BE2C (cell line): ENCODE data around the gene ABCA7.
A peak's percentile ranks its signal among the peaks of the same experiment; 100 is the strongest.

Experiments used
- DNase-seq: peaks from one replicate; pipeline ENCODE4 v3.0.0-alpha.2; 2020
- H3K27me3 ChIP-seq: fragments of 250-450 bp; sonication (Bioruptor Pico); 2 replicates; pipeline ENCODE4 v1.5.1; 2020; ENCODE audit warnings: mild to moderate bottlenecking
- H3K36me3 ChIP-seq: fragments of 250-450 bp; sonication (Bioruptor Pico); 2 replicates; pipeline ENCODE4 v1.5.1; 2020; ENCODE audit warnings: mild to moderate bottlenecking
- H3K4me1 ChIP-seq: fragments of 250-450 bp; sonication (Bioruptor Pico); 2 replicates; pipeline ENCODE4 v1.5.1; 2020
- H3K4me3 ChIP-seq: 2 replicates; pipeline ENCODE4 v1.5.1; 2011; ENCODE audit warnings: low read depth, low read length
- H3K9me3 ChIP-seq: fragments of 250-450 bp; sonication (Bioruptor Pico); 2 replicates; pipeline ENCODE4 v1.5.1; 2020
- CTCF ChIP-seq: IDR thresholded peaks from 2 replicates; pipeline ENCODE4 v1.5.1; 2012; ENCODE audit warnings: mild to moderate bottlenecking, low read depth, low read length

The ABCA7 gene

GRCh38 chr19:1035998-1036621 lies 3.8 kb upstream of the ABCA7 start:
- H3K36me3 ChIP-seq = no peaks in the 10 kb centered on the region; the same call in 1 of the 2 replicates
- no peaks in the 10 kb centered on the region for H3K9me3 ChIP-seq
- H3K4me1 ChIP-seq = peaks cover 6% of the 10 kb centered on the region; the same call in 1 of the 2 replicates
- TF ChIP-seq CTCF = no peak
- peak; percentile 17 for DNase-seq
- H3K4me3 ChIP-seq = no peak overlapping the region
- H3K27me3 ChIP-seq = no peaks in the 10 kb centered on the region

GRCh38 chr19:1037621-1038064 lies 2.3 kb upstream of the ABCA7 start:
- Histone ChIP-seq H3K27me3 (no peaks in the 10 kb centered on the region), H3K36me3 (no peaks in the 10 kb centered on the region), H3K9me3 (no peaks in the 10 kb centered on the region), H3K4me3 (no peak overlapping the region), H3K4me1 (peaks cover 9% of the 10 kb centered on the region)
- DNase-seq = peak; percentile 10
- no peak for TF ChIP-seq CTCF

- no peaks in the 10 kb centered on the region for H3K9me3 ChIP-seq
- no peaks in the 10 kb centered on the region for H3K36me3 ChIP-seq
- TF ChIP-seq CTCF = no peak
- H3K4me3 ChIP-seq = peak overlapping the region; percentile 72
- no peaks in the 10 kb centered on the region for H3K27me3 ChIP-seq
- H3K4me1 ChIP-seq = peaks cover 10% of the 10 kb centered on the region
- DNase-seq = no peak
These were observed 795 bp upstream of the ABCA7 start for GRCh38 chr19:1038978-1039645.

DNA sequence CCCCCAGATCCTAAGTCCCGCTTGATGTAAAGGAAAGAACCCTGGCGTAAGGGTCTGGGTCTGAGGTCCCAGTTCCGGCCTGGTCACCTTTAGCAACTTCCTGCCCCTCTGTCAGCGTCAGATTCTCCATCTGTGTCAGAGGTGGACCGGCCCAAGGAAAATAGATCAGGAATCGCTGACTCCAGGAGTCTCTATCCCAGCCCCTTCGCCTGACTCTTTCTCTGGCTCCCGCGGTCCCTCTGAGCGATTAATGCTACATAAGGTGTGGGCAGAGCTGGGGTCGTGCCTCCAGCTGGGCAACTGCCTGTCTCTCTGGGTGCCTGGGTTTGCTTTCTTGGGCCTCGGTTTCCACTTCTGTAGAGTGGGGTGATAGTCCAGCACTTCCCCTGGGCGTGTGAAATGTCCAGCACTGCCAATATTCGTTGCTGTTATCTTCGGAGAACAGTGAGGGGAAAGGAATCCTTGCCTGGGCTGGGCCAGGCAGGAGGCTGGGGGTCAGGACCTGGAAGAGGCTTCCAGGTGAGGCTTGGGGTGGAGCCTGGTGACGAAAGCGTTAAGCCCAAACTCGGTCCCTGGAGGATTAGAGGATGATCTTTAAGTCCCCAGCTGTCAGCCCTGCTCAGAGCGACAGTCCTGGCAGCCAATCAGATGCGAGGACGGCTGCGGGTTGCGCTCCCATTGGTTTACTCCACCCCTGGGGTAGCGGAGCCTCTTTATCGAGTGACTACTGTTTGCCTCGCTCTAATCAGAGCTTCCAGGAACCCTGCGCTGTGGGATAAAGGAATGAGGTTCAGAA lies 767 bp downstream of the ABCA7 start:
- Histone ChIP-seq H3K4me1 (peaks cover 10% of the 10 kb centered on the region), H3K9me3 (no peaks in the 10 kb centered on the region), H3K27me3 (no peaks in the 10 kb centered on the region), H3K36me3 (no peaks in the 10 kb centered on the region), H3K4me3 (peak overlapping the region; percentile 72)
- no peak for TF ChIP-seq CTCF
- DNase-seq = peak; percentile 92

- no peak for TF ChIP-seq CTCF
- Histone ChIP-seq H3K4me1 (peaks cover 10% of the 10 kb centered on the region), H3K4me3 (peak overlapping the region; percentile 72), H3K27me3 (no peaks in the 10 kb centered on the region), H3K36me3 (no peaks in the 10 kb centered on the region), H3K9me3 (no peaks in the 10 kb centered on the region)
- DNase-seq = no peak
These were observed 1.4 kb downstream of the ABCA7 start for GRCh38 chr19:1041272-1041834.
